HEK293 (cell line): Measurements from ENCODE around the gene MAGI2.

Experiments used
- CTCF ChIA-PET: fragments of 350-600 bp; formaldehyde crosslinking; extraction: SDS; loops from one replicate; lab custom pipeline; 2021; ENCODE audit warnings: antibody characterized with exemption; lab: Yijun Ruan, JAX
- POLR2A ChIA-PET: fragments of 300-600 bp; formaldehyde crosslinking; extraction: SDS; loops from one replicate; lab custom pipeline; 2020; ENCODE audit warnings: antibody characterized with exemption, inconsistent platforms; lab: Yijun Ruan, JAX
- H3K27ac ChIP-seq: fragments of 200-500 bp; sonication (Bioruptor generic); 2 replicates; pipeline ENCODE4 v1.5.1; 2014; ENCODE audit warnings: low read depth, low read length, control low read depth, inconsistent platforms; ENCODE audit errors: extremely low read depth
- H3K36me3 ChIP-seq, 2 experiments: fragments of 200-500 bp in 1 of 2; sonication (Bioruptor generic) in 1 of 2; 1 replicate in 1 of 2; 2 replicates in 1 of 2; pipeline ENCODE4 v1.5.1; 2014 to 2017; ENCODE audit warnings: inconsistent platforms in 2 of 2, low read length in 2 of 2; ENCODE audit not compliant: control insufficient read depth in 2 of 2, insufficient read depth in 1 of 2
- H3K4me1 ChIP-seq: fragments of 200-500 bp; sonication (Bioruptor generic); 2 replicates; pipeline ENCODE4 v1.5.1; 2014; ENCODE audit warnings: mild to moderate bottlenecking, low read length, inconsistent platforms; ENCODE audit not compliant: control insufficient read depth, insufficient read depth
- H3K4me3 ChIP-seq: 2 replicates; pipeline ENCODE4 v1.5.1; 2011; ENCODE audit warnings: low read depth, mild to moderate bottlenecking, control low read depth, low read length, moderate library complexity
- H3K9me3 ChIP-seq: fragments of 200-500 bp; sonication (Bioruptor generic); 2 replicates; pipeline ENCODE4 v1.5.1; 2014; ENCODE audit warnings: low read depth, low read length, inconsistent platforms; ENCODE audit not compliant: control insufficient read depth, insufficient read depth
- BCL11B ChIP-seq: fragments of 450-650 bp; formaldehyde crosslinking; IDR thresholded peaks from 2 replicates; pipeline ENCODE4 v1.5.1; 2016; ENCODE audit warnings: low read depth, missing biosample characterization, missing genetic modification characterization
- EGR2 ChIP-seq: fragments of 450-650 bp; formaldehyde crosslinking; IDR thresholded peaks from 2 replicates; pipeline ENCODE4 v1.5.1; 2016; ENCODE audit warnings: low read depth, missing biosample characterization, missing genetic modification characterization
- ELK4 ChIP-seq: IDR thresholded peaks from 2 replicates; pipeline ENCODE4 v1.6.1; 2011; ENCODE audit warnings: mild to moderate bottlenecking, low read depth, low read length, borderline replicate concordance
- HOXC10 ChIP-seq: sonication (generic); formaldehyde crosslinking; IDR thresholded peaks from 2 replicates; pipeline ENCODE4 v1.8.1; 2023; ENCODE audit warnings: mild to moderate bottlenecking, missing genetic modification reagents
- MYNN ChIP-seq: fragments of 450-650 bp; formaldehyde crosslinking; IDR thresholded peaks from 2 replicates; pipeline ENCODE4 v1.5.1; 2016; ENCODE audit warnings: missing biosample characterization, missing genetic modification characterization, borderline replicate concordance
- PATZ1 ChIP-seq: fragments of 450-650 bp; formaldehyde crosslinking; IDR thresholded peaks from 2 replicates; pipeline ENCODE4 v1.5.1; 2016; ENCODE audit warnings: missing biosample characterization, missing genetic modification characterization
- SP7 ChIP-seq: fragments of 450-650 bp; formaldehyde crosslinking; IDR thresholded peaks from 2 replicates; pipeline ENCODE4 v1.5.1; 2016; ENCODE audit warnings: missing biosample characterization, missing genetic modification characterization
- TRIM28 ChIP-seq: IDR thresholded peaks from 2 replicates; pipeline ENCODE4 v1.6.1; 2011; ENCODE audit warnings: low read length, control low read depth, borderline replicate concordance
- ZBTB20 ChIP-seq: fragments of 450-650 bp; formaldehyde crosslinking; IDR thresholded peaks from 2 replicates; pipeline ENCODE4 v1.5.1; 2016; ENCODE audit warnings: missing biosample characterization, missing genetic modification characterization
- ZBTB26 ChIP-seq: fragments of 450-650 bp; formaldehyde crosslinking; optimal IDR thresholded peaks from 2 replicates; pipeline ENCODE3; 2016; ENCODE audit warnings: missing biosample characterization, mild to moderate bottlenecking, missing genetic modification characterization
- ZBTB48 ChIP-seq: fragments of 450-650 bp; formaldehyde crosslinking; IDR thresholded peaks from 2 replicates; pipeline ENCODE4 v1.5.1; 2016; ENCODE audit warnings: missing biosample characterization, missing genetic modification characterization
- ZIC2 ChIP-seq: fragments of 450-650 bp; formaldehyde crosslinking; IDR thresholded peaks from 2 replicates; pipeline ENCODE4 v1.5.1; 2016; ENCODE audit warnings: missing biosample characterization, missing genetic modification characterization
- ZNF362 ChIP-seq: fragments of 450-650 bp; formaldehyde crosslinking; IDR thresholded peaks from 2 replicates; pipeline ENCODE4 v1.5.1; 2016; ENCODE audit warnings: missing biosample characterization, missing genetic modification characterization
- ZNF449 ChIP-seq: fragments of 450-650 bp; formaldehyde crosslinking; IDR thresholded peaks from 2 replicates; pipeline ENCODE4 v1.5.1; 2017; ENCODE audit warnings: missing biosample characterization, mild to moderate bottlenecking, missing genetic modification characterization, moderate library complexity
- ZNF518A ChIP-seq: fragments of 450-650 bp; formaldehyde crosslinking; conservative IDR thresholded peaks from 2 replicates; pipeline ENCODE4 v1.5.1; 2016; ENCODE audit warnings: low read depth, missing biosample characterization, missing genetic modification characterization
- ZNF600 ChIP-seq: fragments of 450-650 bp; formaldehyde crosslinking; IDR thresholded peaks from 2 replicates; pipeline ENCODE4 v1.5.1; 2016; ENCODE audit warnings: missing biosample characterization, missing genetic modification characterization
- ZNF623 ChIP-seq: fragments of 450-650 bp; formaldehyde crosslinking; IDR thresholded peaks from 2 replicates; pipeline ENCODE4 v1.5.1; 2016; ENCODE audit warnings: missing biosample characterization, missing genetic modification characterization
- ZSCAN23 ChIP-seq: fragments of 450-650 bp; formaldehyde crosslinking; IDR thresholded peaks from 2 replicates; pipeline ENCODE4 v1.5.1; 2016; ENCODE audit warnings: missing biosample characterization, missing genetic modification characterization
- ZSCAN4 ChIP-seq: fragments of 450-650 bp; formaldehyde crosslinking; IDR thresholded peaks from 2 replicates; pipeline ENCODE4 v1.5.1; 2017; ENCODE audit warnings: missing biosample characterization, missing genetic modification characterization

Gene MAGI2

GRCh38 chr7:78649236-78649635 is 804.2 kb downstream of the MAGI2 start (continued):
- TF ChIP-seq ZSCAN4 (no peak), ZNF600 (no peak)

- CTCF ChIA-PET, result no interaction called here
- Histone ChIP-seq H3K36me3 (no peaks in the 10 kb centered on the region), H3K27ac (no peak overlapping the region), H3K4me1 (no peaks in the 10 kb centered on the region), H3K4me3 (no peak overlapping the region), H3K9me3 (no peaks in the 10 kb centered on the region)
- no peak for TF ChIP-seq ZBTB20 (tag by site-specific recombination)
- no peak for TF ChIP-seq BCL11B (tag by site-specific recombination)
- TF ChIP-seq SP7 (tag by site-specific recombination), result no peak
- no peak for TF ChIP-seq ZNF623
- TF ChIP-seq HOXC10 (CRISPR knock-in tag), result no peak
- TF ChIP-seq ZNF449 (tag by site-specific recombination), result no peak
- TF ChIP-seq PATZ1 (tag by site-specific recombination), result no peak
- no peak for TF ChIP-seq ZBTB26 (tag by site-specific recombination)
- TF ChIP-seq EGR2 (tag by site-specific recombination), result no peak
- no peak for TF ChIP-seq ZBTB48 (tag by site-specific recombination)
- TF ChIP-seq TRIM28, result no peak
- no peak for TF ChIP-seq ZIC2 (tag by site-specific recombination)
- no peak for TF ChIP-seq ZNF518A (tag by site-specific recombination)
- no peak for TF ChIP-seq MYNN (tag by site-specific recombination)
- no peak for TF ChIP-seq ZNF362 (tag by site-specific recombination)
- no peak for TF ChIP-seq ELK4
- no peak for TF ChIP-seq ZSCAN23 (tag by site-specific recombination)
- POLR2A ChIA-PET, result no interaction called here
Observed at GRCh38 chr7:78642751-78643150, 810.7 kb downstream of the MAGI2 start.
